A673 (cell line): Measurements from ENCODE around the gene SEC31A. TPM values are rescaled to one million over a fixed set of nuclear protein-coding genes. Genes with fewer than 3 reads are reported as not detected.

Experiments used
- BruUV-seq: library from RNA; stranded (reverse); fragments of 400-500 nt; replicated peaks from 2 replicates; lab custom pipeline; 2021; lab: Mats Ljungman, UMichigan
- CTCF ChIA-PET: fragments of 300-600 bp; sonication (Branson Sonifier 250); formaldehyde crosslinking; loops from one replicate; lab custom pipeline; 2022; ENCODE audit warnings: antibody characterized with exemption; lab: Charles Lee
- POLR2A ChIA-PET: fragments of 300-600 bp; sonication (Branson Sonifier 250); formaldehyde crosslinking; loops from one replicate; lab custom pipeline; 2022; ENCODE audit warnings: antibody characterized with exemption; ENCODE audit not compliant: low non-redundant PET; lab: Charles Lee
- DNase-seq: peaks from one replicate; pipeline ENCODE4 v3.0.0-alpha.2; 2015; ENCODE audit warnings: low spot score
- H3K27ac ChIP-seq: fragments of 200-600 bp; sonication (generic); 2 replicates; pipeline ENCODE4 v1.5.1; 2016; ENCODE audit warnings: mixed run types, low read depth, mild to moderate bottlenecking, mixed read lengths, antibody characterized with exemption, low read length; ENCODE audit not compliant: poor library complexity, severe bottlenecking
- H3K27me3 ChIP-seq: fragments of 200-600 bp; sonication (generic); replicated peaks from 2 replicates; pipeline ENCODE4 v1.6.1; 2017; ENCODE audit warnings: mixed run types, low read depth, mild to moderate bottlenecking, mixed read lengths, antibody characterized with exemption, low read length; ENCODE audit not compliant: insufficient read depth, poor library complexity
- H3K36me3 ChIP-seq: fragments of 200-600 bp; sonication (generic); 2 replicates; pipeline ENCODE4 v1.6.1; 2016; ENCODE audit warnings: mixed run types, mild to moderate bottlenecking, mixed read lengths, antibody characterized with exemption, low read length; ENCODE audit not compliant: insufficient read depth, poor library complexity, severe bottlenecking
- H3K4me1 ChIP-seq: fragments of 200-600 bp; sonication (generic); 2 replicates; pipeline ENCODE4 v1.6.1; 2017; ENCODE audit warnings: mixed run types, mild to moderate bottlenecking, mixed read lengths, antibody characterized with exemption, low read length; ENCODE audit not compliant: insufficient read depth, poor library complexity, severe bottlenecking
- H3K4me3 ChIP-seq: fragments of 200-600 bp; sonication (generic); 2 replicates; pipeline ENCODE4 v1.5.1; 2016; ENCODE audit warnings: low read depth, mixed run types, mild to moderate bottlenecking, mixed read lengths, low read length; ENCODE audit not compliant: poor library complexity, severe bottlenecking
- H3K9me3 ChIP-seq: fragments of 200-600 bp; sonication (generic); 2 replicates; pipeline ENCODE4 v1.6.1; 2016; ENCODE audit warnings: mixed run types, low read depth, mild to moderate bottlenecking, mixed read lengths, antibody characterized with exemption, low read length; ENCODE audit not compliant: poor library complexity, severe bottlenecking
- EZH2 ChIP-seq: fragments of 200-600 bp; sonication (generic); IDR thresholded peaks from 2 replicates; pipeline ENCODE4 v1.6.1; 2017; ENCODE audit warnings: borderline replicate concordance, low read depth, mild to moderate bottlenecking, mixed read lengths, antibody characterized with exemption, low read length; ENCODE audit not compliant: poor library complexity, severe bottlenecking
- intact Hi-C: fragments of 100-400 bp; cut with micrococcal nuclease; formaldehyde crosslinking; loops from one replicate; pipeline ENCODE4 v1.10.0; 2022; ENCODE audit not compliant: unreplicated experiment
- total RNA-seq: library from RNA; stranded (reverse); gene quantifications from 2 replicates; pipeline ENCODE4 v1.2.3, GENCODE V29; 2021
- TF ChIP-seq, protein P1 (sequence below): fragments of 300-800, 200-600 bp; sonication (generic); conservative IDR thresholded peaks from 2 replicates; pipeline ENCODE4 v1.5.1; 2017; ENCODE audit warnings: low read depth, mild to moderate bottlenecking, antibody characterized with exemption, low read length, moderate library complexity, mixed read lengths

SEC31A gene
- total RNA-seq, 1 experiment from 2014 or later: 96.9 TPM

DNA sequence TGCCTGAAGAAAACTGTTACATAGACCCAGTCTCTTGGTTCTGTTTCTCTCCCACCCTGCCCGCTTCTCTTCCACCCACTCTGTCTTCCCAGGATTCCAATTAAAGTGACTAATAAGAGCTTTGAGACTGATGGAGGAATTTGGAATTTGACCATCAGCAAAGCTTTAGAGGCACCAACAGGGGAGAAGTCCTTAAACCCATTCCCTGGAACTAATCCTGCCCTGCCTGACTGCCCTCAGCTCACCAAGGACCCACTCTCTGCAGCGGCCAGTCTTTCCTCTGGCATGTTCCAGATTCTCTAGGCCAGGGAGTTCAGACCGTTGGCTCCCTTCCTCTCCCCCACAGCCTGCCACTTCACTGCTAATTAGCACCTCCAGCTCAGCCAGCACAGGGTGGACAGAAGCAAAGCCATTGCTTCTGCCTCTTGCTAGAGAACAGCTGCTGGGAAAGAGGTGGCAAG lies 116.2 kb downstream of the SEC31A start:
- Histone ChIP-seq H3K27me3 (no peaks in the 10 kb centered on the region), H3K9me3 (no peaks in the 10 kb centered on the region), H3K4me3 (no peak overlapping the region), H3K36me3 (no peaks in the 10 kb centered on the region), H3K27ac (no peak overlapping the region), H3K4me1 (no peaks in the 10 kb centered on the region)
- TF ChIP-seq, protein P1, sequence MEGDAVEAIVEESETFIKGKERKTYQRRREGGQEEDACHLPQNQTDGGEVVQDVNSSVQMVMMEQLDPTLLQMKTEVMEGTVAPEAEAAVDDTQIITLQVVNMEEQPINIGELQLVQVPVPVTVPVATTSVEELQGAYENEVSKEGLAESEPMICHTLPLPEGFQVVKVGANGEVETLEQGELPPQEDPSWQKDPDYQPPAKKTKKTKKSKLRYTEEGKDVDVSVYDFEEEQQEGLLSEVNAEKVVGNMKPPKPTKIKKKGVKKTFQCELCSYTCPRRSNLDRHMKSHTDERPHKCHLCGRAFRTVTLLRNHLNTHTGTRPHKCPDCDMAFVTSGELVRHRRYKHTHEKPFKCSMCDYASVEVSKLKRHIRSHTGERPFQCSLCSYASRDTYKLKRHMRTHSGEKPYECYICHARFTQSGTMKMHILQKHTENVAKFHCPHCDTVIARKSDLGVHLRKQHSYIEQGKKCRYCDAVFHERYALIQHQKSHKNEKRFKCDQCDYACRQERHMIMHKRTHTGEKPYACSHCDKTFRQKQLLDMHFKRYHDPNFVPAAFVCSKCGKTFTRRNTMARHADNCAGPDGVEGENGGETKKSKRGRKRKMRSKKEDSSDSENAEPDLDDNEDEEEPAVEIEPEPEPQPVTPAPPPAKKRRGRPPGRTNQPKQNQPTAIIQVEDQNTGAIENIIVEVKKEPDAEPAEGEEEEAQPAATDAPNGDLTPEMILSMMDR: no peak
- no peak for TF ChIP-seq EZH2
- DNase-seq: no peak
- no TSS peak for BruUV-seq
- CTCF ChIA-PET: no interaction called here
- intact Hi-C loops: no loop called here
- POLR2A ChIA-PET: no interaction called here

DNA sequence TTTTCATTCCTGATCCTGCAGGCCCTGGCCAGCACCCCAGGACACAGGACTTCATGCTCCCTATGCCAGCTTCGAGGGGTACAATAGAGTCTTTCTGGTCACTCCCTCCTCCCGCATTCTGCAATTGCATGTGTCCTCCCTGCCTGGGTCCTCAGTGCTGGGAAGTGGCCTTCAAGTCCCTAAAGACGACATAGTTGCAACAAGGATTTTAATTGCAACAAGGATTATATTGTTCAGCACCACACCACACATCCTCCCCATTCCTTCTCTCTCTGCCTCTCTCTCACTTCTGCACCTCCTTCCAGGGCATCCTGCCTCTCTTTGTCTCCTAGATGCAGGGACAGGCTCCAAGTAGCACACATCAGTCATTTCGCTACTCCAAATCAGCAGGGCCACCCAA lies 117.9 kb downstream of the SEC31A start:
- H3K27me3 ChIP-seq: no peaks in the 10 kb centered on the region
- ChIA-PET CTCF (no interaction called here), POLR2A (no interaction called here)
- no peak for DNase-seq
- TF ChIP-seq, protein P1: no peak
- no peak for TF ChIP-seq EZH2
- no TSS peak for BruUV-seq
- no peaks in the 10 kb centered on the region for H3K9me3 ChIP-seq
- intact Hi-C loops: no loop called here
- no peaks in the 10 kb centered on the region for H3K36me3 ChIP-seq
- H3K4me1 ChIP-seq: no peaks in the 10 kb centered on the region
- no peak overlapping the region for H3K4me3 ChIP-seq
- H3K27ac ChIP-seq: no peak overlapping the region

DNA sequence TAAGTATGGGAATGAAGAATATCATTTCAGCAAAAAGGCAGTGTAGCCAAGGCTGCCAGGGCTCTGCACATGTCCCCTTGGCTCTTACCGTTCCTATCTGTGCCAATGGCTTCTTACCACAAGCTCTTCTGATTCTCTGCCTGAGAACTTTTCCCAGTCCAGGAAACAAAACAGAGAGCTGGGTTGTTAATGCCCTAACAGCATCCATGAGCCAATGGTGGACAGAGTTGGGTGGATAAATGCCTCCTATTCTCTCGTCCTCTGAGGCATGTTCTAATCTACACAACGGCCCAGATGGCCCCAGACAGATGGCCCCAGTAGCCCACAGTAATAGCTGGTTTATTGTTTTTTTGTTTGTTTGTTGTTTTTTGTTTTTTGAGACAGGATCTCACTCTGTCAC lies 120.3 kb downstream of the SEC31A start:
- BruUV-seq: no TSS peak
- Histone ChIP-seq H3K9me3 (no peaks in the 10 kb centered on the region), H3K27me3 (no peaks in the 10 kb centered on the region), H3K4me3 (no peak overlapping the region), H3K4me1 (no peaks in the 10 kb centered on the region), H3K36me3 (no peaks in the 10 kb centered on the region), H3K27ac (no peak overlapping the region)
- intact Hi-C loops: no loop called here
- POLR2A ChIA-PET: no interaction called here
- no peak for DNase-seq
- TF ChIP-seq, protein P1: no peak
- no peak for TF ChIP-seq EZH2
- CTCF ChIA-PET: no interaction called here

Other genes with a start within 250 kb of the SEC31A start
- 15.8 and 17.9 TPM in 2 replicates for gene SCD5, start 92.4 kb downstream of the SEC31A start, total RNA-seq
- 3.8 and 4.2 TPM in 2 replicates for gene THAP9, start 9.6 kb upstream of the SEC31A start, total RNA-seq
- gene LIN54, start 119.7 kb upstream of the SEC31A start, total RNA-seq: 14.8 and 16.0 TPM in 2 replicates
- gene COPS4, start 144.0 kb upstream of the SEC31A start, total RNA-seq: 25.5 and 27.2 TPM in 2 replicates
- gene PLAC8, start 223.6 kb upstream of the SEC31A start, total RNA-seq: 0.41 TPM in 1 of 2 replicates, not detected in the other